Measurements from ENCODE around the gene IQCN.

Gene IQCN

DNA sequence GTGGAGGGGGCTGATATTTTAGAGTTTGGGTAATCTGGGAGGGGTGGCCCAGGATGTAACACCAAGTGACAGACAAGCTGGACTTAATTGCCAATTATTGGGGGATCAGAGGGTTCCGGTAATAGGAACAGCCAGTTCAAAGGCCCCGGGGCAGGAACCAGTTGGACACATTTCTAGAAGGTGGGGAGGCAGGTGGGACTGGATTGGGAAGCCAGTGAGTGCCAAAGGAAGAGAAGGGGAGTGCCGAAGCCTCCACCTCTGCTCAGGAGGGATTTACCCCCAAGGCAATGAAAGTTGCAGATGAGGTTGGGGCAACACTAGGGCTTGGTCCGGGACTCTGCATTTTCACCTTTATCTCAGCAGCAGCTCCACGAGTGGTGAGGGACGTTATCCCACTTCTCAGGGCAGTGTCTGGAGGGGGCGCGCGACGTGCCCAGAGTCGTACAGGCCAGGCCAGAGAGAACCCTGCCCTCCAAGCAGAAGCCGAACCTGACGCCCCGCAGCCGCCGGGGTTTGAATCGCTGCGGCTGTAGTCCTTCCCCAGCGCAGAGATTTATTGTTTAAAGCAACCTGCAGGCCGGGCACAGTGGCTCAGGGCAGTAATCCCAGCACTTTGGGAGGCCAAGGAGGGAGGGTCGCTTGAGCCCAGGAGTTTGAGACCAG, 12.9 kb upstream of the IQCN start:
- DNase-seq (ENCODE audit: low read depth in 3 of 3), result no peak

DNA sequence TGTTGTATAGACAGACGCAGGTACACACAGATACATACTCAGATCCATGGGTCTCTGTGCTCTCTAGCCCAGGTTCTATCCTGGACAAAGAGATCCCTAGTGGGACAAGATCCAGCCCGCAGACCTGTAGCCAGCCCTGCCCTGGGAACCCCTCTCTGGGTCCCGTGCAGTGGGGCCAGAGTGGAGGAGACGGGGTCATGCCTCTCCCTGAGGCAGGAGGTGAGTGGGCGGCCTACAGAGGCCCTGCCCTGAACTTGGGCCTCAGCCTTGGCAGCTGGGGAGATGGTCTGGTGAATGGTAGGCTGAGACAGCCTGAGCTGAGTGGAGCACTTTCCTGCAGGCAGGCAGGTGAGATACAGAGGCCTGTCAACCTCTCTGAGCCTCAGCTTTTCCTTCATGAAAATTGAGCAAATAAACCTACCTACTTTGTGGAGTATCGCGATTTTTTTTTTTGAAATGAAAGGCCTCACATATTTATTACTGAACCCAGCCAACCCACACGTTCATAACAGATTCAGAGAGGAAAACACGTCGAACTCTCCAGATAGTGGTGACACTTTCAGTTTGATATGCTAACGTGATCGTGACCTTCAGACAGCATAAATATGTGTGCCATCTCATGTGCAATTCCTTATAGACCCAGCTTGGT, 10.6 kb upstream of the IQCN start:
- DNase-seq (ENCODE audit: low read depth in 3 of 3), result peak in 1 of 3 donors; percentile 65

DNA sequence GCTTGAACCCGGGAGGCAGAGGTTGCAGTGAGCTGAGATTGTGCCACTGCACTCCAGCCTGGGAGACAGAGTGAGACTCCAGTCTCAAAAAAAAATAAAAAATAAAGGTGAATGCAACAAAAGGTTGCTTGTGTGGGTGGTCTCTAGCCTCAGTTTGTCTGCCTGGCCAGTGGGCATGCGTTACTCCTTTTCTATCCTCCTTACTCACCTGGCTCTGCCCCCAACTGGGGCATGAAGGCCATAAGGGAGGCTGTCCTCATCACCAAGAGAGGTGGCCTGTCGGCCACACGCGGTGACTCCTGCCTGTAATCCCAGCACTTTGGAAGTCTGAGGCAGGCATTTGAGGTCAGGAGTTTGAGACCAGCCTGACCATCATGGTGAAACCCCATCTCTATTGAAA, 9.1 kb upstream of the IQCN start:
- no peak for DNase-seq (ENCODE audit: low read depth in 3 of 3)

DNA sequence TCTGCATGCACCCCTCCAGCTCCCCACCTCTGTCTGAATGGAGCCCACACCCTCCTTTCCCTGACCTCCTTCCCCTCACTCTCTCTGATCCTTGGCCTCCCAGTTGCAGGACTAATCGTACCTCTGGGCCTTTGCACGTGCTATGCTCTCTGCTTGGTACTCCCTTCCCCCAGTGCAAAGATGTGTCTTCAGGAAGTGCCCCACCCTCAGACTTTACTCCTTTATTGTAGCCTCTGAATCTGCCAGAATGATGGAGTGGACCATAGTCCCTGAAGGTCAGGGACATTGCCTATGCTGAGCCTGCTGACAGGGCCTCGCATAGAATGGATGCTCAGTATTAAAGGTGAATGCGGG, 8.5 kb upstream of the IQCN start:
- DNase-seq (ENCODE audit: low read depth in 3 of 3), result no peak

DNA sequence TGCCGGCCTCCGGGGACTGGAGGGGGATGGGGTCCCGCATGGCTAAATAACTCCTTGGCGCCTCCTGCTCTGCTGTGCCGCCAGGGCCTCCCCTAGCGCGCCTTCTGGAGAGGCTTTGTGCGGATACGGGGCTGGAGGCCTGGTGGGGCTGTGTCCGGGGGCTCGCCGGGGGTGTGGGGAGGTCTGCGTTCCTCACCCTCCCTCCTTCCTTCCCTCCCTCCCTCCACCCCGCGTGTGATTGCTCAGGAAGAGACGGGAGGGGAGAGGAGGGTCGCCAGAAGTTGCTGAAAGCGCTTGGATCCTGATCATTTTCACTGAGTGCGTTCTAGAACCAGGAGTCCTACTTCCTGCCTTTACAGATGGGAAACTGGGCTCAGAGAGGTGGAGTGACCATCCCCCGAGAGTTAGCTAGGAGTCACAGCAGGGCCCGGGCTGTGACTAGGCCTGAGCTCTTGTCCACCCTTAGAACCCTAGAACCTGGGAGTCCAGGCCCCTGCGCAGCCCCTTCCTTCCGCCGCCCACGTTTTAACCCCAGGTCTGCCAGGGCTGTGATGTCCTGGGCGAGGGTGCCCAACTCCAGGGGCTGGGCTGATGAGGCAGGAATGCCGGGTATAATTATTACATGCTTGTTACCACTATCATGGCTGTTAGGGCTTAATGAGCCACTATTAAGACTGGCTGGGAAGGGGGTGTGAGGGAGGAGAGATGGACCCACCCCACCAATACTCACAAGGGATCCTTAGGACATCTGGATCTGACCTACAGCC, 8.0 kb upstream of the IQCN start:
- no peak for DNase-seq (ENCODE audit: low read depth in 3 of 3)

DNA sequence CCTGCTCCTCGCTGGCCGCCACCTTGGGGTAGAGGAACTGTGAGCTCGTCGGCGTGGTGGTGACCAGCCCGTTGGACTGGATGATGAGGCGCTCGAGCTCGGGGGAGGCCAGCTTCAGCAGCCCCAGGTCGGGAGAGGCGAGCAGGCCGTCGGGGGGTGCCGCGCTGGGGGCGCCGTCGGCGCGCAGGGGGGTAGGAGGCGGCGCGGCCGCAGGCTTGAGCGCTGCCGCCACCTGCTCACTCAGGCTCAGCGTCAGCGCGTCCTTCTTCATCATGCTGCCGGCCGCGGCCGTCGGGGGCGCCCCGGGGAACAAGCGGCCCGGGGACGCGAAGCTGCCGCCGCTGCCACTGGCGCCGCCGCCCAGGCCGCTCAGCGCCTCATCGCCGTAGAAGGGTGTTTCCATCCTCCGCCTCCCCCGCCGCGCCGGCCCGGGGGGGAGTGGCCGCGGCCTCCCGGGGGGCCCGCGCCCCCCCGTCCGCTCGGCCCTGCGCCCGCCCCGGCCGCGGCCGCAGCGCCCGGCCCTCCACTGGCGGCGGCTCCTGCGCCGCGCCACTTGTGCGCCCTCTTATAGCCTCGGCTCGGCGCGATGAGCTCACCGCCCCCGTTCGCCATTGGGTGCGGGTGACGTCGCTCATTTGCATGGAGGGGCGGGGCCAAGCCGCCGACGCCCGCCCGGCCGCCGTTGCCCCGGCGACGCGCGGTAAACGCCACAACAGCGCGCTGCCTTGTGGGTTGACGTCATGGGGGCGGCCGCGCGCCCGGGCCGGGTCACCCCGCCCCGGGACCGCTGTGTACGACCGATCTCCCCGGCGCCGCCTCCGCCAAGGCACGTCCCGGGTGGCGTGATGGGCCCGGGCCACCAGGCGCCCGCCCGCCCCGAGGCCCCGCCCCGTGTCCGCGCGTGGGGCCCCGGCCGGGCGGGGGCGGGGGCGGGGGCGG, 7.1 kb upstream of the IQCN start, which contains the start of gene JUND:
Gene JUND (minus strand): TSS at position 541 of the 939 bp plus-strand sequence. CDS start 138 bp downstream, at position 403.
- peak; percentile 91 to 98 (median 94) for DNase-seq (ENCODE audit: low read depth in 3 of 3)

DNA sequence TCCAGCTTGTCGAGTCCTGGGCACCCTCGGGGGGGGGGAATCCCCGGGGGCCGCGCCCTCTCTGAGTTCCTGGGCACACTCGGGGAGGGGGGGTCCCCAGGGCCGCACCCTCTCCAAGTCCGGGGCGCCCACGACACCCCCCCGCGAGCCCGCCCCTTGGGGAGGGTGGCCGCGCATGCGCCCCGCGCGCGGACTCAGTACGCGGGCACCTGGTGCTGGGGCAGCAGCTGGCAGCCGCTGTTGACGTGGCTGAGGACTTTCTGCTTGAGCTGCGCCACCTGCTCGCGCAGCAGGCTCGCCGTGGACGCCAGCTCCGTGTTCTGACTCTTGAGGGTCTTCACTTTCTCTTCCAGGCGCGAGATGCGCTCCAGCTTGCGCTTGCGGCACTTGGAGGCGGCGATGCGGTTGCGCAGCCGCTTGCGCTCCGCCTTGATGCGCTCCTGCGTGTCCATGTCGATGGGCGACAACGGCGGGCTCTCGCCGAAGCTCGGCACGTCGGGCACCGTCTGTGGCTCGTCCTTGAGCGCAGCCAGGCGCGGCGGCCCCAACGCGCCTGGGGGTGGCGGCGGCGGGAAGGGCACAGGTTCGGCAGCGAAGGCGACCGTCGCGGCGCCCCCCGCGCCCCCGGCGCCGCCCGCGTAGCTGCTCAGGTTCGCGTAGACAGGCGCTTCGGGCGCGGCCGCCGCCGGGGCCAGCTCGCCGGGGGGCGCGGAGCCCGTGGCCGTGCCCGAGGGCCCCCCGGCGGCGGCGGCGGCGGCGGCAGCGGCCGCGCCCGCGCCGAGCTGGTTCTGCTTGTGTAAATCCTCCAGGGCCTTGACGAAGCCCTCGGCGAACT, 6.2 kb upstream of the IQCN start:
- peak in 2 of 3 donors; percentile 58 to 65 for DNase-seq (ENCODE audit: low read depth in 3 of 3)

DNA sequence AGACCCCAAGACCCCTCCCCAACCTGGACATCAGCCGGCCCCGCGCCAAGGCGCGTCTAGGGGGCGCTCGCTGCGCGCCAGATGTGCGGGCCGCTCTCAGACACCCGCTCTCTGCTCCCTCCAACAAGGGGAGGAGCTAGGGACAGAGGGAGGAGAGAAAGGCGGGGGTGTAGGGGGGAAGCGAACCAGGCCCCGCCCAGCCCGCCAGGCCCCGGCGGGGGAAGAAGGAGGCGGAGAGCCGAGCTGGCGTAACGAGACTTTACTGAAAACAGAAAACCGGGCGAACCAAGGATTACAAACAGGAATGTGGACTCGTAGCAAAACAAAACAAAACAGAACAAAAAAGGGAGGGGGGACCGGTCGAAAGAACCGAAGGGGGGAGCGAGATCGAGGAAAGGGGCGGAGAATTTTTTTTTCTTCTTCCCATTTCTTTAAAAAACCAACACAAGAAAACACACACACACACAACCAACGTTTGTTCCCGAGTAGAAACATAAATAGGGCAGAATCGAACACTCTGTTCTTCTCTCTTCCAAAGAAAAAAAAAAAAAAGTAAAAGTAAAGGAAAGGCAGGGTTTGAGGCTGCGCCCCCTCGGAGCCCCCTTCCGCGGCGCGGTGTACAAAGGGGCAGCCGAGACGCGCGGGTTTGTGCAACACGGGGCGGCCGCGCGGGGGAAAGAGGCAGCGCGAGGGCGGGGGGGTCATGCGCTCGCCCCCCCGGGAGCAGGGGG, 5.4 kb upstream of the IQCN start:
- peak; percentile 79 to 88 (median 85) for DNase-seq (ENCODE audit: low read depth in 3 of 3)

DNA sequence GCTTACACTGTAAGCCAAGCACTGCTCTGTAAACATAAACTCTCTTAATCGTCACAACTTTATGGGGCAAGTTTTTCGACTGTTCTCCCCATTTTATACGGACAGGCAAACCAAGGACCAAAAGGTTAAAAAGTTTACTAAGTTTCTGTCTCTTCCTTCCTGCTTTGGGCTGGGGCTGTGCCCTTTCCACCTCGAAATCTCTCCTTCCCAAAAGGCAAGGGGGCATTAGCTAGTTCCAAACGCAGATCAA, 4.9 kb upstream of the IQCN start:
- no peak for DNase-seq (ENCODE audit: low read depth in 3 of 3)

DNA sequence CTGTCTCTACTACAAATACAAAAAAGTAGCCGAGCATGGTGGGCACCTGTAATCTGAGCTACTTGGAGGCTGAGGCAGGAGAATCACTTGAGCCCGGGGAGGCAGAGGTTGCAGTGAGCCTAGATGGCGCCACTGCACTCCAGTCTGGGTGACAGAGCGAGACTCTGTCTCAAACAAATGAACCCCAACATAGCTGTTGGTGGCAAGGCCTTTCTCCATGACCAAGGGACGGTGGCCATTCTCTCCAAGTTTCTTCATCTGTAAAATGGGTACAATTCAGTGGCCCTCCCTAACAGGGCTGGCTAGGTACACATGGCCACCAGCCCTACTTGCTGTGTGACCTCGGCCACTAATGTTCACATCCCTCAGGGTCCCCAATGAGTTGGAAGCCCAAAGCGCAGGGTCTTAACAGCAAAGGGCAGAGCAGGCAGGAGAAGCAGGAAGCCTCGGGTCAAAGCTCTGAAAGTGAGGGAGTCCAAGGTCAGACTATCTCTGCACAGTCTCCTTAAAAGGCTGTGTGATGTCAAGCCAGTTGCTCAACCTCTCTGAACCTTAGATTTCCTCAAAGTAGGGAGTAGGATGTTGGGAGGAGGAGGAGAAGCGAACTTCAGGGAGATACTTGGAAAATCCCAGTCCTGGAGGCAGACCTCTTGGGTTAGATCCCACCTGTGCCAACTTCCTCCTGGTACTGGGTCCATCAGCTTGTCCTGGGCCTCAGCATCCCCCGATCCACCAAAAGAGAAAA, 4.4 kb upstream of the IQCN start:
- no peak for DNase-seq (ENCODE audit: low read depth in 3 of 3)

DNA sequence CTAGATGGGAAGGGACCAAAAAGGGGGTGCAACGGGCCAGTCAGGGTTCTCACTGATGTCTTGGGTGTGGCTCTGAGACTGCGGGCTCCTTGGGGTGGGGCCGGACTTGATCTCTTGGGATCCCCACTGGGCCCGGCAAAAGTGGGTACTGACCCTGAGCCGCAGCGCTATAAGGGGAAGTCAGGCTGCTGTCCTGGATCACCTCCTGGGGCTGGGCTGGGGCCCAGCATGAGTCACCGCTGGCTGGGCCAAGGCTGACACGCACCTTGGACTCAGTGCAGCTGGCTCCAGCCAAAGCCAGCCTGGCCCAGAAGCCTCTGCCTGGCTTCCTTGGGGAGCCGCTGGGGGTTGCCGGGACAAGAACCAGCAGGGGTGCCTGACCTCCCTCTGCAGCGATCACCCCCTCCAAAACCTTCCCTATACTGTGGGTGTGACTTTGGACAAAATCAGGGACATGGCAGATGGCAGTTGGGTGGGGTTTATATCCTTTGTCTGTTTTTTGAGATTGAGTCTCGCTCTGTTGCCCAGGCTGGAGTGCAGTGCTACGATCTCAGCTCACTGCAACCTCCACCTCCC, 617 bp upstream of the IQCN start:
- DNase-seq (ENCODE audit: low read depth in 3 of 3), result no peak

DNA sequence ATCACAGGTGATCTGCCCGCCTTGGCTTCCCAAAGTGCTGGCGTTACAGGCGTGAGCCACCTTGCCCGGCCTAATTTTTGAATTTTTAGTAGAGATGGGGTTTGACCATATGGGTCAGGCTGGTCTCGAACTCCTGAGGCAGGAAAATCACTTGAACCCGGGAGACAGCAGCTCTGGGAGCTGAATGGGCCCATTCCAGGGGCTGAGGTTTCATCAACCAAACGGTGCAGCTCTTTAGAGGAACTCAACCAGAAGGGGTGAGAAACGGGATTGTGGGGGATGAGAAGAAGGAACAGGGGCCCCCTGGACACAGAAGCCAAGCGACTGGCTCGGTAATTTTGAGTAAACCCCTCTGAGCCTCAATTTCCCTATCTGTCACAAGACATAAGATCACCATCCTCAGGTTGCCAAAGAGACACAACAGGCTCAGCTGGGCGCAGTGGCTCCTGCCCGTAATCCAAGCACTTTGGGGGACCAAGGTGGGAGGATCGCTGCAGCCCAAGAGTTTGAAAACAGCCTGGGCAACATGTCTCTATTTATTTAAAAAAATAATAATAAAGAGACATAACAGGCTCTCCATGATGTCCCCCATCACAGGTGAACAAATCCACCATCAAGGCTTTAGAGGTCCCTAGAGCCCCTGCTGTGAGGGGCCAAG, 562 bp downstream of the IQCN start:
- no peak for DNase-seq (ENCODE audit: low read depth in 3 of 3)

DNA sequence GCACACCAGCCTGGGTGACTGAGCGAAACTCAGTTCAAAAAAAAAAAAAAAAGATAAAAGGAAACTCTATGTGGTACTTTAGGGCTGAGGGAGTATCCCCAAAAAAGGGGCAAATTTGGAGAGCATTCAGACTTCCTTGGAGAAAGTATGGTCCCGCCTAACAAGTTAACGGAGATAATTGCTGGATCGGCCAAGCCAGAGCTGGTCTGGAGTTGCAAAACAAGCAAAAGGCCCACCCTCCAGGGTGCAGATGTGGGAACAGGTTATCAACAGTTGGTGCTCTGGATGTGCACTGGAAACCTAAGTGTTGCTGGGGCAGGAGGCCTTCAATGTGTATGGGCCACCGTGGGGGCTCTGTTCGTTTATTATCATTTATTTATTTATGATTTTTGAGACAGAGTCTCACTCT, 2.8 kb downstream of the IQCN start:
- DNase-seq (ENCODE audit: low read depth in 3 of 3), result no peak

DNA sequence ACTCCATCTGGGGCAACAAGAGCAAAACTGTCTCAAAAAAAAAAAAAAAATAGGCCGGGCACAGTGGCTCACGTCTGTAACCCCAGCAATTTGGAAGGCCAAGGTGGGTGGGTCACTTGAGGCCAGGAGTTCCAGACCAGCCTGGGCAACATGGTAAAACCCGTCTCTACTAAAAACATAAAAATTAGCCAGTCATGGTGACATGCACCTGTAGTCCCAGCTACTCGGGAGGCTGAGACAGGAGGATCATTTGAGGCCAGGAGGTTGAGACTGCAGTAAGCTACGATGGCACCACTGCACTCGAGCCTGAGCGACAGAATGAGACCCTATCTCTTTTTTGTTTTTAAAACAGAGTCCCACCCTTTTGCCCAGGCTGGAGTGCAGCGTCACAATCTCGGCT, 3.9 kb downstream of the IQCN start:
- DNase-seq (ENCODE audit: low read depth in 3 of 3), result no peak

DNA sequence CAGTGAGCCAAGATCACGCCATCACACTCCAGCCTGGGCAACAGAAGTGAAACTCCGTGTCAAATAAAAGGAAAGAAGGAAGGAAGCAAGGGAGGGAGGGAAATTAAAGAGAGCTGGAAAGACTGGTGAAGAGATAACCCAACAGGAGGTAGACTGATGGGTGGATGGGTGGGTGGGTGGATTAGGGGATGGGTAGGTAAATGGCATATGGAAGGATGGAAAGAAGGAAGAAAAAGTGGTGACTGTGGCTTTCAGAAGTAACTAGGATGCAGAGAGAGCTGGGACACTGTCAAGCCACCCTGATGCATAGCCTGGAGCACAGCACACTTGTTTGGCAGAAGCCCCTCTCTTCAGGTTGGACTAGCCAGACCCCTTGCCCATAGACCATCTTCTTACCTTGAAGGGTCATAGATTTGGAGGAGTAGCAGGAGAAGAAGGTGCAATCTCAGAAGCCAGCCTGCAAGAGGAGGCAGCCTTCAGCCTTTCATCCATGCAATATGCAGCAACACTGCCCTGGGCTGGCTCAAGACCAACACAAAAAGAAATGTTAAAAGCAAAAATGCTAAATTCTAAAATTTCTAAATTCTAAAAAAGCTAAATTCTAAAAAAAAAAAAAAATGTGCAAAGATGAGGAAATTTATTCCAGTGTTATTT, 5.1 kb downstream of the IQCN start:
- no peak for DNase-seq (ENCODE audit: low read depth in 3 of 3)

DNA sequence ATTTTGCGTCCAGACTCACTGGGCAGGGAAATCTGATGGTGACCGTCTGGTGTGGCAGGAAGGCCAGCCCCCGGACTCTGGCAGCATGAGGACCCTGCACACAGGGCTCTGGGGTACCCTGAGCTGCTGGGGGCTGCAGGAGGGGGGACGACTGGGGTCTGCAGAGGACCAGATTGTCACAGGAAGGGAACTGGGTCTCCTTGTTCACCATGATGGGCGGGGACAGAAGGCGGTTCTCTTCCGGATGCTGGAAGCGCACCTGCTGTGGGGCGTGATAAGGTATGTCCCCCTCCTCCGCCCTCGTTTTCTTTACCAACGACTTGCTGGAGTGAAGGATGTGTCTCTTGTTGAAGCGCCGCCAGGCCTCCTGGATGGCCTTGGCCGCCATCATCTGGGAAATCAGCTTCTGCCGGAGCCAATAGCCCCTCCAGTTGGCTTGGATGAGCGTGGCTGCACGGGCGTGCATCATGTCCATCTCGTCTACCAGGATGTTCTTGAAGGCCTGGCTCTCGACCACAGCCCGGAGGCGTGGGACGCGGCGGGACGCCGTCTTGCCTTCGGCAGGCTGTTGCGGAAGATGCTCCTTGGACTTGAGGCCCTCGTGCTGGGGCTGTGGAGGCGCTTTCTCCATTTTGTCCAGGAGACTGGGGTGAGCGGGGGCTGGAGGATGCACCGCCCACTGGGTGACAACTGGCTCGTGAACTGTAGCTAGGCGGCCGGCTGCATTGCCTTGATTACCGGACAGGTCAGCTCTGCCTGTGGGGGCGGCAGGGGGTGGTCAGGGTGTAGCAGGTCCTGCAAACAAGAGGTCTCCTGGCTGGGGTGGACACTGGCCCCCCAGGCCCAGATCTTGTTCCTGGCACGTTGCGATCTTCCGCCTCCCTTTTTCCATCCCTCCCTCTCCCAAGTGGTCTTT, 7.2 kb downstream of the IQCN start:
- DNase-seq (ENCODE audit: low read depth in 3 of 3), result no peak

DNA sequence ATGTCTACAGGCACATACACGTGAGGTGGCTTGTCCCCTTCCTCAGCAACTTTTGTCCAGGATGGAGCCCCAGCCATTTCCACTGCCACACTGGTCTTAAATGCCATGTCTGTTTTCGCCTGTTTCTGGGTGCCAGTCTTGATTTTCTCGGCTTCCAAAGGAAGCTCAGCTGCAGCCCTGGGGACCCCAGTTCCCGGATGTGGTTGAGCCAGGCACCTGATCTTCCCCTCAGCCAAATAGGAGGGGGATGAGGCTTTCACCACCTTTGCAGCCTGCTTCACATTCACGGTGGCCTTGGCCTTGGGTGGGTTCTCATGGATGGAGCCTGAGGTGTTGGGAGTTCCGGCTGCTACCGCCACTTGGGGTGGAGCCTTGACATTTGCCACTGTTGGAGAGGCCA, 8.7 kb downstream of the IQCN start:
- DNase-seq (ENCODE audit: low read depth in 3 of 3), result no peak

All from stimulated activated CD4-positive, alpha-beta T cell treated with anti-CD3 and anti-CD28 coated beads, TNF-alpha, amount 100 ng/mL, for 48 hours (primary cell).